ENCODE data around the gene CASK. TPM values are rescaled to one million over a fixed set of nuclear protein-coding genes. Genes with fewer than 3 reads are reported as not detected.

CASK gene
- total and polyA plus RNA-seq, 12 donors: 4.7 to 53.0 (median 41.3) TPM

DNA sequence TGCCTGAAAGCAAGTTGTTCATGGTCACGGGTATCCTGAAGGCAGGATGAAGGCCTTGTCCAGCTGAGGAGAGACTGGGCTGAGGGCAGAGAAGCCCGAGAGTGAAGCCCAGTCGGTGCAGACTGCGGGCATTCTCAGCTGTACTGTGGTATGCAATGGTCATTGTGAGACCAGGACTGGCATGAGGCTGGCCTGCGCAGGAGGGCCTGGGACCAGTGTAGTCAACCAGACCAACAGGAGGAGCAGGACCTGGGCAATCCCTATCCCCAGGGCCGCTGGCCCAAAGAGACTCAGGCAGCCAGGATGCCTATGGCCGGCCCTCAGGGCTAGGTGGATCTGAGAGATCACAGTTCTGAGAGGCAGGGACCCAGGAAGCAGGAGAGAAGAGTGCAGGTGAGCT is 394.6 kb downstream of the CASK start:
- intact Hi-C loops (cut with DNase I): no loop called here
- H3K27ac ChIP-seq: no peak overlapping the region
- H3K9me3 ChIP-seq (replicated peaks in 1 of 3): no peaks in the 10 kb centered on the region
- TF ChIP-seq, protein P1, sequence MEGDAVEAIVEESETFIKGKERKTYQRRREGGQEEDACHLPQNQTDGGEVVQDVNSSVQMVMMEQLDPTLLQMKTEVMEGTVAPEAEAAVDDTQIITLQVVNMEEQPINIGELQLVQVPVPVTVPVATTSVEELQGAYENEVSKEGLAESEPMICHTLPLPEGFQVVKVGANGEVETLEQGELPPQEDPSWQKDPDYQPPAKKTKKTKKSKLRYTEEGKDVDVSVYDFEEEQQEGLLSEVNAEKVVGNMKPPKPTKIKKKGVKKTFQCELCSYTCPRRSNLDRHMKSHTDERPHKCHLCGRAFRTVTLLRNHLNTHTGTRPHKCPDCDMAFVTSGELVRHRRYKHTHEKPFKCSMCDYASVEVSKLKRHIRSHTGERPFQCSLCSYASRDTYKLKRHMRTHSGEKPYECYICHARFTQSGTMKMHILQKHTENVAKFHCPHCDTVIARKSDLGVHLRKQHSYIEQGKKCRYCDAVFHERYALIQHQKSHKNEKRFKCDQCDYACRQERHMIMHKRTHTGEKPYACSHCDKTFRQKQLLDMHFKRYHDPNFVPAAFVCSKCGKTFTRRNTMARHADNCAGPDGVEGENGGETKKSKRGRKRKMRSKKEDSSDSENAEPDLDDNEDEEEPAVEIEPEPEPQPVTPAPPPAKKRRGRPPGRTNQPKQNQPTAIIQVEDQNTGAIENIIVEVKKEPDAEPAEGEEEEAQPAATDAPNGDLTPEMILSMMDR (IDR thresholded peaks at IDR 0.05): no peak
- no peak for TF ChIP-seq POLR2A (IDR thresholded peaks at IDR 0.05)
- 75 to 95% (median 89%) methylated on average over 2 to 7 of the region's 7 CpGs for WGBS, 4 donors
- no peaks in the 10 kb centered on the region for H3K4me1 ChIP-seq (replicated peaks in 1 of 2)
- no peak for DNase-seq
- H3K36me3 ChIP-seq (replicated peaks in 1 of 2): peaks cover 0 to 10% of the 10 kb centered on the region in 2 donors
- no peak overlapping the region for H3K4me3 ChIP-seq
- no peaks in the 10 kb centered on the region for H3K27me3 ChIP-seq

- Histone ChIP-seq H3K27ac (no peak overlapping the region), H3K27me3 (no peaks in the 10 kb centered on the region), H3K4me3 (no peak overlapping the region), H3K4me1 (replicated peaks in 1 of 2) (no peaks in the 10 kb centered on the region), H3K36me3 (replicated peaks in 1 of 2) (peaks cover 0 to 10% of the 10 kb centered on the region in 2 donors), H3K9me3 (replicated peaks in 1 of 3) (no peaks in the 10 kb centered on the region)
- 77 to 92% (median 84%) methylated on average over 5 of the region's 5 CpGs for WGBS, 4 donors
- intact Hi-C loops (cut with DNase I): no loop called here
- no peak for TF ChIP-seq POLR2A (IDR thresholded peaks at IDR 0.05)
- TF ChIP-seq, protein P1 (IDR thresholded peaks at IDR 0.05): no peak
- DNase-seq: no peak
Observed at GRCh38 chrX:41526925-41527324, 396.4 kb downstream of the CASK start.

DNA sequence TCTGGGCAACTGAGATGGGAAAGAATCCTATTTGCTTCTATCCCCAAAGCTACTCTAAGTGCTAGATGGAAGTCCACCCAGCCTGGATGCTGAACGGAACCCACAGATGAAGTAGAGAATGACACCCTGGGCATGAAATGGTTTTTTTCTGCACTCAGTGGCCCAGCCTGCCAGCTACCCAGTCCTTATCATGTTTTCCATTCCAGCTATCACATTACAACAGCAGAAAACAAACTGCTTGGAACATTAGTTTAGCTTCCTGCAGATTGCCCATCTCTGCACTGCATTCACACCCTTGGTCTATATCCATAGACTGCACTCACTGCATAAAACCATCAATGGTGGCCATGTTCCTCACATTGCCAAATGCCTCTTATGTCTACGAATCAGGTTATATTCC is 397.1 kb downstream of the CASK start:
- Histone ChIP-seq H3K36me3 (replicated peaks in 1 of 2) (peaks cover 0 to 9% of the 10 kb centered on the region in 2 donors), H3K9me3 (replicated peaks in 1 of 3) (no peaks in the 10 kb centered on the region), H3K4me1 (replicated peaks in 1 of 2) (no peaks in the 10 kb centered on the region), H3K27me3 (no peaks in the 10 kb centered on the region), H3K27ac (no peak overlapping the region), H3K4me3 (no peak overlapping the region)
- no peak for DNase-seq
- intact Hi-C loops (cut with DNase I): no loop called here
- WGBS, 4 donors: 81 to 100% (median 88%) methylated on average over 2 of the region's 2 CpGs
- TF ChIP-seq, protein P1 (IDR thresholded peaks at IDR 0.05): no peak
- no peak for TF ChIP-seq POLR2A (IDR thresholded peaks at IDR 0.05)

DNA sequence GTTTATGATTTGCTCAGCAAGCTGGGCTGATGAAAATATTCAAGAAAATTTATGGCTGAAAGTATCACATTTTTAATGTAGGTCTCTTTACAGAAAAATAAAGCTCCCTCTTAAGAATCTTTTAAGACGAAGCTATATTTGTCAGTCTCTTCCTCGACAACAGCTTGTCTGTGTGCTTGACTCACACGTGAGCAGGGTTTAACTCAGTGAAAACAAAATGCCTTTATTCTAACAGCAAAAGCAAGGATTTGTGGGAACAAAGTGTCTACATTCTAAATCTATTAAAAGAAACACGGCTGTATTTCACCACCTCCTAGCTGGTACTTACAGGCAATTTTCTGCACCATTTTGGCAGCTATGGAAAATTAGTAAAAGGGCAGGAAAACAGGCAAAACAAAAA is 400.7 kb downstream of the CASK start:
- Histone ChIP-seq H3K4me1 (replicated peaks in 1 of 2) (no peaks in the 10 kb centered on the region), H3K9me3 (replicated peaks in 1 of 3) (no peaks in the 10 kb centered on the region), H3K4me3 (no peak overlapping the region), H3K27ac (no peak overlapping the region), H3K36me3 (replicated peaks in 1 of 2) (no peaks in the 10 kb centered on the region), H3K27me3 (peaks cover 2% of the 10 kb centered on the region)
- TF ChIP-seq, protein P1 (IDR thresholded peaks at IDR 0.05): no peak
- no peak for TF ChIP-seq POLR2A (IDR thresholded peaks at IDR 0.05)
- 63 to 90% (median 70%) methylated on average over 4 of the region's 4 CpGs for WGBS, 4 donors
- DNase-seq: no peak
- intact Hi-C loops (cut with DNase I): no loop called here

Measured in adrenal gland (tissue), 12 donors.